GM19324 (cell line): ENCODE data around the gene MSI1.

Source experiments
- ATAC-seq: cut with Tn5 transposase; IDR thresholded peaks from one replicate; pipeline ENCODE4 v1.9.1; 2021; ENCODE audit warnings: mild to moderate bottlenecking, moderate library complexity; ENCODE audit not compliant: unreplicated experiment, low FRiP score

MSI1 gene

GRCh38 chr12:120378036-120378435 is 9.1 kb upstream of the MSI1 start:
- ATAC-seq = no peak

DNA sequence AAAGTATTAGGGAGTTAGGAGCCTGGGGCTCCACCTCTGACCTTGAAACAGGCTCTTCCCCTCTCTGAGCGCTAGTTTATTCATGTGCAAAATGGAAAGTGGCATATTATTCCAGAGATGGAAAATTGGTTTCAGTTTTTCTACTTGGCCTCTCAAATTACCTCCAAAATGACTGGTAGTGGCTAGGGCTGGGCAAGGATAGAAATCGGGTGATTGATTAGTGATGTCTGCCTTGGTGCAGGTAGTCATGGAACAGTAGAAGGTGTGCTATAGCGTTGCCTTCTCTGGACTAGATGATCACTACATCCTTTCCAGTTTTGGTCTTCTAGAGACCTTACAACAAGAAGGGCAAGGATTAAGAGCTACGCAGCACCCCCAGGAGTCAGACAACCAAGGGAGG is 8.6 kb upstream of the MSI1 start:
- ATAC-seq = no peak

DNA sequence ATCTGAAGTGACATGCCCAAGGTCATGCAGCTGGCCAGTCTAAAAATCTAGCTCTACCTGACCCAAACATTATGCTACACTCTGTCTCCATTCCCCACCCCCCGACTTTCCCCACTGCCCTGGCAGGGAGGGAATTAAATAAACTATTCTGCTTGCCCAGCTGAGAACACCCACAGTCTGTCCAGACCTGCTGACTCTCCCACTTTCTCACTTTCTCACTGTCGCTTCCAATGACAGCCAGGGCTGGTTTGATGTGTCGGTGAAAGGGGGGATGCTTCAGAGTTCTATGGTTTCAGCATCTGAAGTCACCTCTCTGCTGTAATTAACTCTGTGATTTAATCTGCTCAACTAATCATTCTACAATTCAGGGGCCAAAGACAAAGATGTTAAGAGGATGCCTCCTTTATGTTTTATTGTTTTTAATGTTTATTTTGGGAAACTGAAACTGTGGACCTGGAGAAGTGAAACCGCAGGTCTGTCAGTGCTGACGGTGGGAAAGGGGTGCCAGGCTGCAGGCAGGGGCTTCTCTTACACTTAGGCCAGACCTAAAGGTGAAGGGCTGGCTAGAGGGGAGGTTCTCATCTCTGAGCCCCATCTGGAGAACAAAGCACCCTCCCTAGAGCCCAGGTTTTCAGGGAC is 8.1 kb upstream of the MSI1 start:
- no peak for ATAC-seq

DNA sequence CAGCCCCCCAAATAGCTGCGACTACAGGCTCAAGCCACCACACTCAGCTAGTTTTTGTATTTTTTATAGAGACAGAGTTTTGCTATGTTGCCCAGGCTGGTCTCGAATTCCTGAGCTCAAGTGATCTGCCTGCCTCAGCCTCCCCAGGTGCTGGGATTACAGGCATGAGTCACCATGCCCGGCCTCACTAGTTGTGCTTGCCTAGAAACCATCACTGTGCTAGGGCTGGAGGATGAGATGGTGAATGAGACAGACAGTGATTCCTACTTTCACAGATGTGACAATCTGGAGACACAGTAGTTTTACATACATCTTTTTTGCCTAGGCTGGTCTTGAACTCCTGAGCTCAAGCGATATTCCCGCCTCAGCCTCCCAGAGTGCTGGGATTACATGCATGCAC is 7.5 kb upstream of the MSI1 start:
- ATAC-seq = no peak

- no peak for ATAC-seq
Observed at GRCh38 chr12:120376009-120376408, 7.0 kb upstream of the MSI1 start.

DNA sequence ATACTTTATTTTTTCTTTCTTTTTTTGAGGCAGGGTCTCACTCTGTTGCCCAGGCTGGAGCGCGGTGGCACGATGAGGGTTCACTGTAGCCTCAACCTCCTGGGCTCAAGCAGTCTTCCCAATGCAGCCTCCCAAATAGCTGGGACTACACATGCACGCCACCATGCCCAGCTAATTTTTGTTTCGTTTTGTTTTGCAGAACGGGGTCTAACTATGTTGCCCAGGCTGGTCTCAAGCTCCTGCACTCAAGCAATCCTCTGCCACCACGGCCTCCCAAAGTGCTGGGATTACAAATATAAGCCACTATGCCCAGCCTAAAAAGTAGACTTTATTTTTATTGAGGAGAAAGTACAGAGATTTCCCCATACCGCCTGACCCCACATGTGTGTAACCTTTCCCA is 4.7 kb upstream of the MSI1 start:
- ATAC-seq = no peak

DNA sequence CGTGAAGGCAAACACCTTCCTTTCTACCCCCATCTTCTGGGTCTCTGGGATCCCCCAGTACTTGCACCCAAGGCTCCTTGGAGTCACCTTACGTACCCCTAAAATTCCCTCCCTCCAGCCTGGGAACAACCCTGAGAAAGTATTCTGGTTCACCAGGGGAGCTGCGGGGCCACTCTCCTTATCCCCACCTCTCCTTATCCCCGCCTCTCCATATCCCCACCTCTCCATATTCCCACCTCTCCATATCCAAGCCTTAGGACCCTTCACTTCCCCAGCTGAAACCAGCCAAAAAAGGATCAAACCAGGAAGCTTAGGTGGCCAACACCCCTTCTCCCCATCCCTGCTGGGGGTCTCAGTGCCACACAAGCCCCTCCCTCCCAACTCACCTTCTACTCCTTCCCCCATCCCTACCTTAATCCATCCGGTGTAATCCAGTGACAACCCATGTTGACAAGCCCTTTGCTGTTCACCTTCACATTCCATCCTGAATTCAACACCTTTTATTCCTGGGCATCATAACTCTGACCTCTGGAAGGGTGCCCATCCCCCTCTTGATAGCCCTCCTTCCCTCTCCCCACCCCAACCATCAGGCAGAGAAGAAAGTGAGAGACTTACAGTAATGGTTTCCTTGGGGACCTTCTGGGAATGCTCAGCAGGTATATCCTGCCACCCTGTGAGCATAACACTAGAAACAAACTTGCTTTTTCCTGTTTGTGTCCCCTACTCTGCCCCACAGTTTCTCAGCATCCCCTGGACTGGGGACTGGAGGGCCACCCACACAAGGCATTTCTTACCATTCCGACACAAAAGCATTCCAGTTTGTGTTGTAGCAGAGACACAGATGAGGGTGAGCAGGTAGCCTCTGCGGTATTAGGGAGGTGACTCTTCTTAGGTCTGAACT is 1.6 kb upstream of the MSI1 start:
- no peak for ATAC-seq

GRCh38 chr12:120369603-120370342 is 809 bp upstream of the MSI1 start:
- ATAC-seq = no peak

- no peak for ATAC-seq
Observed at GRCh38 chr12:120367924-120368788, 808 bp downstream of the MSI1 start.

DNA sequence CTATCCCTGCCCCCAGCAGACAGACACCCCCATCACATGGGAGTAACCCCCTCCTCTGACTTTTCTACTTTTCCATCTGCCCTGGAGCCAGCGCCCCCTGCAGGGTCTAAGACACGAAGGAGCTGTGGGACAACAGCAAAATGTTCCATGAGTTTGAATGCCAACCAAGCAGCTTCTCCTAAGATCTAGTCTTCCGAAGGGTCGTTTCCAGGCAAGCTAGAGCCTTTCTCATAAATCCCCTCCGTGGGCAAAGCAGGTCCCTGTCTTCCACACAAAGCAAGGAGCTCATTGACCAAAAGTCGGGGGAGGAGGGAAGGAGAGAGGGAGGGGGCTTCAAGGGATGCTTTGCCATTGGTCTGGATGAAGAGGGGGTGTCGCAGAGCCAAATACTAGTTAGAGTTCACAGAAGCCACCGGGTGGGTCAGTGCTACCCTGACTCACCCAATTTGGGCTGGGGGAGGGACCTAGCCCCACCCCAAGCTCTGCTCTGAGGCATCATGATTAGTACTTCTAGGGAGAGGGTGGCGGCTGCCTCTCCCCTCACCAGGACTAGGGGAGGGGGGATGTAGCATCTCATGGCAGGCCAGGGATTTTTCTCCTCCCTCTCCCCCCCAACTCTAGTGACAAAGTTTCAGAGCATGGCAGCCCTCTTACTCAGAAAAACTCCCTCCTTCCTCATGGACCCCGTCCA is 1.6 kb downstream of the MSI1 start:
- no peak for ATAC-seq

GRCh38 chr12:120366845-120367232 is 2.1 kb downstream of the MSI1 start:
- ATAC-seq = no peak

GRCh38 chr12:120366341-120366705 is 2.6 kb downstream of the MSI1 start:
- ATAC-seq = no peak

GRCh38 chr12:120365675-120366340 is 3.2 kb downstream of the MSI1 start:
- no peak for ATAC-seq

- no peak for ATAC-seq
Observed at GRCh38 chr12:120364487-120364886, 4.5 kb downstream of the MSI1 start.

DNA sequence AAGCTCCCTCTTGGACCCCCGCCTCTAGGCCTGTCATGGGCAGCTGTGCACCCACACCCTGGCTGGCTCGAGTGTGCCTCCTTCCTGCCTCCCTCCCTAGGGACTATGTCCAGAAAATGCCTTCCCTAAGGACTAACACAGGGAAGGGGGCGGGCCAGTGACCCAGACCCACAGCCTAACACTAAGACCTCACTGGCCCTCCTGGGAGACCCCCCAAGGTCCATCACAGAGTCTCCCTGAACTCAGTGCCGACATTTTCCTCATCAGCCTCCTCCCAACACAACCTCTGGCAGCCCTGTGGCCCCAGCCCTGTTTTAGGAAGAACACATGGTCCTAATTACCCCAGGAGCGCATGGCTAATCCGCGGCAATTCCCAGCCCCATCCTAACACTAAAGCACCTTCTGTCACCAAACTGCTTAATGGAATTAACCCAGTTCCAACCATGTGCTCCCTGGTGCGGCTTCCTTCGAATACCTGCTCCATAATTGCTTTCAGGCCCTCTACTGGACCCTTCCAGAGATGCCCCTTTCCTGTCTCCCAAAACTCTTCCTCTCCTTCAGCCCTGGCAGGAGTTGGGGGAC is 5.6 kb downstream of the MSI1 start:
- ATAC-seq = no peak

- ATAC-seq = no peak
Observed at GRCh38 chr12:120362516-120363273, 6.3 kb downstream of the MSI1 start.

GRCh38 chr12:120361506-120362208 is 7.3 kb downstream of the MSI1 start:
- no peak for ATAC-seq

- no peak for ATAC-seq
Observed at GRCh38 chr12:120359128-120359527, 9.8 kb downstream of the MSI1 start.
